Measurements from ENCODE around the gene ASCC3. TPM values are rescaled to one million over a fixed set of nuclear protein-coding genes. Genes with fewer than 3 reads are reported as not detected.

Gene ASCC3
- total RNA-seq, 1 donor from 2014 or later: 42.0 TPM

DNA sequence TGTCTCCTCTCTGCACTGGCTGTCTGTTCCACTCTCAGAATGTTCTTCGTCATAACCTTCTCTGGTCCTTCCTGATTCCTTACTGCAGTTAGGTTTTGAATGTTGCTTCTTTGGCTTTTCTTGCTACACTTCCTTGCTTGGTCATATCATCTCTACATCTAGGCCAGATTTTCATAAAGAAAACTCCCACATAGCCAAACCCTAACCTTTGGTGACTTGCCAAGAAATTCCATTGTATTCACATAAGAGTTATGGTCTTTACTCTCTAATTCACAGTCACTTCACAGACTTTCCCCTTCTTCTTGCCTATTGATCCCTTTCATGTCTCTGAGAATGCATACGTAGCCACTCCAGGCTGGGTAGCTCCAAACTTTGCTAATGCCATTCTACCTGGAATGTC, 374.5 kb downstream of the ASCC3 start:
- H3K9me3 Mint-ChIP-seq (ENCODE audit: unreplicated experiment): no peaks in the 10 kb centered on the region
- H3K4me1 Mint-ChIP-seq (ENCODE audit: unreplicated experiment): no peaks in the 10 kb centered on the region
- no peak overlapping the region for H3K4me3 Mint-ChIP-seq (ENCODE audit: unreplicated experiment)
- H3K27me3 Mint-ChIP-seq (ENCODE audit: unreplicated experiment): no peaks in the 10 kb centered on the region
- H3K36me3 Mint-ChIP-seq (ENCODE audit: unreplicated experiment): peaks cover 25% of the 10 kb centered on the region
- no peak for DNase-seq (ENCODE audit: extremely low spot score, unreplicated experiment)
- H3K27ac Mint-ChIP-seq (ENCODE audit: unreplicated experiment): no peak overlapping the region
- TF ChIP-seq, protein P1, sequence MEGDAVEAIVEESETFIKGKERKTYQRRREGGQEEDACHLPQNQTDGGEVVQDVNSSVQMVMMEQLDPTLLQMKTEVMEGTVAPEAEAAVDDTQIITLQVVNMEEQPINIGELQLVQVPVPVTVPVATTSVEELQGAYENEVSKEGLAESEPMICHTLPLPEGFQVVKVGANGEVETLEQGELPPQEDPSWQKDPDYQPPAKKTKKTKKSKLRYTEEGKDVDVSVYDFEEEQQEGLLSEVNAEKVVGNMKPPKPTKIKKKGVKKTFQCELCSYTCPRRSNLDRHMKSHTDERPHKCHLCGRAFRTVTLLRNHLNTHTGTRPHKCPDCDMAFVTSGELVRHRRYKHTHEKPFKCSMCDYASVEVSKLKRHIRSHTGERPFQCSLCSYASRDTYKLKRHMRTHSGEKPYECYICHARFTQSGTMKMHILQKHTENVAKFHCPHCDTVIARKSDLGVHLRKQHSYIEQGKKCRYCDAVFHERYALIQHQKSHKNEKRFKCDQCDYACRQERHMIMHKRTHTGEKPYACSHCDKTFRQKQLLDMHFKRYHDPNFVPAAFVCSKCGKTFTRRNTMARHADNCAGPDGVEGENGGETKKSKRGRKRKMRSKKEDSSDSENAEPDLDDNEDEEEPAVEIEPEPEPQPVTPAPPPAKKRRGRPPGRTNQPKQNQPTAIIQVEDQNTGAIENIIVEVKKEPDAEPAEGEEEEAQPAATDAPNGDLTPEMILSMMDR (IDR thresholded peaks at IDR 0.05): no peak

DNA sequence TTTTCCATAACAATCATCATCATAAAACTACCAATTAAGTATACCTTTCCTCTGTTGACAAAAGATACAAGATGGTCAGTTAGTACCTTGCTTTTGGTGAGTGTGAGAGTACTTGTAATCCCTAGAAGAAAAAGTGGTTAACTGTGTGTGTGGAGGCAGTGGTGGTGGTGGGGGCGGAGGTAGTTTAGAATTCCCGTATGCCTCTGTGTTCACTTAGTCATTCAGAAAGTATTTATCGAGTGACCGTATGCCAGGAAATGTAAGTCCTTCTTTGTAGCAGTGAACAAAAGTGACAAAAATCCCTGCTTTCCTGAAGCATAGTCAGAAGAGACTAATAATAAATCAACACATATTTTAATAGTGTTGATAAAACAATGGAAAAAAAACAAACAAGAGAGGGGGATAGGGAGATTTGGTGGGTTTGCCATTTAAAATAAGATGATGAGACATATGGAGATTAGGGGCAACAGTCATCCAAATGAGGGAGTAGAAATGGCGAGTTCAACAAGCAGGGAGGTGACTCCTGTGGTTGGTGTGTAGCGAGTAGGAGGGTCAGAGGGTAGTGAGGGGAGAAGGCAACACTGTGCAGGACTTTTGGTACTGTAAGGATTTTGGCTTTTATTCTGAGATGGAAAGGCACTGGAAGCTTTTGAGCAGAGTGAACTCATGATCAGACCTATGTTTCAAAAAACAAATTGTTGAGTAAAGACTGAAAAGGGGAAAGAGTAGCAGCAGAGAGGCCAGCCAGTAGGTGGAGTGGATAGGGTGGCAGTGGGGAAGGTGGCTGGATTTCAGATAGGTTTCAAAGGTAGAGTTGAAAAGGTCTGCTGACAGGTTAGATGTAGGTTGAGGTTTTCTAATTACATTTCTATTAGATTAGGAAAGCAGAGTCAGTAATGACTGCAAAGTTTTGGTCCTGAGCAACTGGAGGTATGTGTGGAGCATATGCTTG, 376.1 kb downstream of the ASCC3 start:
- no peak overlapping the region for H3K27ac Mint-ChIP-seq (ENCODE audit: unreplicated experiment)
- peaks cover 15% of the 10 kb centered on the region for H3K36me3 Mint-ChIP-seq (ENCODE audit: unreplicated experiment)
- DNase-seq (ENCODE audit: extremely low spot score, unreplicated experiment): no peak
- H3K4me1 Mint-ChIP-seq (ENCODE audit: unreplicated experiment): no peaks in the 10 kb centered on the region
- TF ChIP-seq, protein P1 (IDR thresholded peaks at IDR 0.05): no peak
- no peak overlapping the region for H3K4me3 Mint-ChIP-seq (ENCODE audit: unreplicated experiment)
- no peaks in the 10 kb centered on the region for H3K27me3 Mint-ChIP-seq (ENCODE audit: unreplicated experiment)
- H3K9me3 Mint-ChIP-seq (ENCODE audit: unreplicated experiment): no peaks in the 10 kb centered on the region

DNA sequence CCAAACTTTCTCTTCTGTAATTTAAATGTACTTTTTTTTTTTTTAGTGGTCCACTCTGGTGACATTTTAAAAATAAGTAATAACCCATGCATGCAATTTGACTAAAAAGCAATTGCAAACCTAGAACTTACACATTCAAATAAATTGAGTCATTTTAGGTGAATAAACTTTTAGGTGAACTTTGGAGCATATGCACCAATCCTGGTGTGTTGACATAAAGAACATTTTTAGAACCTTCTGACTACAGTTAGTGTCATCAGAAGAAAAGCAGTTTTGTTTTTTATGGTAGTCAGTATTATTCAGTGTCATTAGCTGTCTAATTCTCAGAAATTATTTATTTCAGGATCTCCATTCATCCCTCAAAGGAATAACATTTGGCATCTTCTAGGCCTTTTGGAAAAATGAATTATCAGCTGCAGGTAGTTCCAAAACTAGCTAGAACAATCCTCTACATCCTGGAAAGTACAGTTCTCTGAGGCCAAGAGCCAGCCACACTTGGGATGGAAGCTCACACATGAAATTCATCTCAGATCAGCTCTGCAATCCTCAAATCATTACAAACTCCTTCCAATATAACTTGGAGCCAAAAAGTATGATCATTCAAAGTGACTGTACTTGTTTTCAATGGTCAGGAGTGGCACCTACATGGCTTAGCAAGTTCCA, 378.0 kb downstream of the ASCC3 start:
- no peak for DNase-seq (ENCODE audit: extremely low spot score, unreplicated experiment)
- no peaks in the 10 kb centered on the region for H3K4me1 Mint-ChIP-seq (ENCODE audit: unreplicated experiment)
- H3K36me3 Mint-ChIP-seq (ENCODE audit: unreplicated experiment): peaks cover 3% of the 10 kb centered on the region
- no peak overlapping the region for H3K4me3 Mint-ChIP-seq (ENCODE audit: unreplicated experiment)
- TF ChIP-seq, protein P1 (IDR thresholded peaks at IDR 0.05): no peak
- no peak overlapping the region for H3K27ac Mint-ChIP-seq (ENCODE audit: unreplicated experiment)
- H3K9me3 Mint-ChIP-seq (ENCODE audit: unreplicated experiment): peaks cover 6% of the 10 kb centered on the region
- H3K27me3 Mint-ChIP-seq (ENCODE audit: unreplicated experiment): no peaks in the 10 kb centered on the region

DNA sequence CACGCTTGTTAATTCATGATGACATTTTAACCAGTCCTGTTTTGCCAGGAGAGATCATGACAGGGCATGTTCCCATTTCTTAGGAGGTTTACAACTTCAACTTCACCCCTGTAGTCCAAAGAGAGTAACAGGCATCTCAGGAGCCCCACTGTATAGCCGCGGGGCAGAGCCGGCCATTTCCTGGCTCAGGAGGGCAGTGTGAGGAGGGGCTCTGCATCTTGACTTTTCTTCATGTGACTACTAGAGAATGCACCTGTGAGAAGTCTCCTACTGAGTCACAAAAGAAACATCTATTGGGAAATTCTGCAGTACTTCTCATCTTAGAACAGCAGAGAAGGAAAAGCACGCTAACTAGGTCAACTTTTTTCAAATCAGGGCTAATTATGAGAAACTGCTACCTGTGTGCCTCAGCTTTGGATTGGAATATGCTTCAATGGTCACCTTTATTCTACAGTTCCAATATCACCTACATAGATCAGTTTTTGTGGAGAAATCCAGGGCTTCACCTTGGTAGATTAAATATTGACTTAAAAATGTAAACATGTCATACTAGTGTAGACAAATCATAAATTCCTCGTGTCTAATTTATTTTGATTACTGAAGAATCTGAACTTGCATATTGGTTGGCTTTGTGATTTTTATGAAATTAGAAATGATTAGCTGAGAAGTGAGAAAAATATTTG, 387.8 kb downstream of the ASCC3 start:
- H3K36me3 Mint-ChIP-seq (ENCODE audit: unreplicated experiment): no peaks in the 10 kb centered on the region
- TF ChIP-seq, protein P1 (IDR thresholded peaks at IDR 0.05): no peak
- peaks cover 18% of the 10 kb centered on the region for H3K9me3 Mint-ChIP-seq (ENCODE audit: unreplicated experiment)
- no peak overlapping the region for H3K4me3 Mint-ChIP-seq (ENCODE audit: unreplicated experiment)
- H3K4me1 Mint-ChIP-seq (ENCODE audit: unreplicated experiment): peaks cover 4% of the 10 kb centered on the region
- no peaks in the 10 kb centered on the region for H3K27me3 Mint-ChIP-seq (ENCODE audit: unreplicated experiment)
- no peak overlapping the region for H3K27ac Mint-ChIP-seq (ENCODE audit: unreplicated experiment)
- no peak for DNase-seq (ENCODE audit: extremely low spot score, unreplicated experiment)
